IMR-90 (cell line): ENCODE results near the gene ERCC5. TPM values are rescaled to one million over a fixed set of nuclear protein-coding genes. Genes with fewer than 3 reads are reported as not detected.

ENCODE experiments used
- ATAC-seq: fragments of 200-7000 bp; cut with Tn5 transposase; 2 replicates; pipeline ENCODE4 v1.9.1; 2020; ENCODE audit warnings: low read depth, mild to moderate bottlenecking, moderate library complexity
- BruUV-seq: library from RNA; stranded (reverse); fragments of 400-500 nt; replicated peaks from 2 replicates; lab custom pipeline; 2021; lab: Mats Ljungman, UMichigan
- CTCF ChIA-PET: fragments of 300-600 bp; formaldehyde crosslinking; extraction: SDS; loops from one replicate; lab custom pipeline; 2021; ENCODE audit warnings: antibody characterized with exemption; lab: Yijun Ruan, JAX
- POLR2A ChIA-PET: fragments of 300-600 bp; sonication (Branson Sonifier 250); formaldehyde crosslinking; loops from one replicate; lab custom pipeline; 2022; ENCODE audit warnings: antibody characterized with exemption; ENCODE audit not compliant: unreplicated experiment; lab: Charles Lee
- DNase-seq: peaks from one replicate; pipeline ENCODE4 v3.0.0; 2013
- H2AFZ ChIP-seq: replicated peaks from 2 replicates; pipeline ENCODE3; 2013; ENCODE audit warnings: low read length, mild to moderate bottlenecking; ENCODE audit not compliant: poor library complexity
- H2AK5ac ChIP-seq: 2 replicates; pipeline ENCODE4 v1.6.1; 2013; ENCODE audit warnings: low read depth, low read length, inconsistent platforms
- H2AK9ac ChIP-seq: replicated peaks from 2 replicates; pipeline ENCODE3; 2013; ENCODE audit warnings: mild to moderate bottlenecking, low read depth, low read length, moderate library complexity; ENCODE audit not compliant: poor library complexity
- H2BK120ac ChIP-seq: 2 replicates; pipeline ENCODE4 v1.6.1; 2013; ENCODE audit warnings: low read depth, low read length, inconsistent platforms
- H2BK15ac ChIP-seq: 3 replicates; pipeline ENCODE4 v1.6.1; 2013; ENCODE audit warnings: low read depth, low read length, inconsistent platforms
- H2BK20ac ChIP-seq: 2 replicates; pipeline ENCODE4 v1.6.1; 2013; ENCODE audit warnings: low read depth, mild to moderate bottlenecking, inconsistent platforms, low read length, moderate library complexity
- H2BK5ac ChIP-seq: 2 replicates; pipeline ENCODE4 v1.6.1; 2013; ENCODE audit warnings: mild to moderate bottlenecking, low read depth, low read length, inconsistent platforms; ENCODE audit not compliant: poor library complexity, severe bottlenecking
- H3K14ac ChIP-seq: replicated peaks from 2 replicates; pipeline ENCODE4 v1.6.1; 2013; ENCODE audit warnings: low read depth, low read length, inconsistent platforms
- H3K18ac ChIP-seq: 2 replicates; pipeline ENCODE4 v1.6.1; 2013; ENCODE audit warnings: low read depth, low read length, control low read depth
- H3K23ac ChIP-seq: 2 replicates; pipeline ENCODE4 v1.6.1; 2013; ENCODE audit warnings: low read depth, low read length, inconsistent platforms
- H3K27ac ChIP-seq: 2 replicates; pipeline ENCODE4 v1.5.1; 2013; ENCODE audit warnings: mild to moderate bottlenecking, control low read depth, low read length; ENCODE audit not compliant: insufficient read depth
- H3K27me3 ChIP-seq: 2 replicates; pipeline ENCODE4 v1.6.1; 2013; ENCODE audit warnings: low read length; ENCODE audit not compliant: control insufficient read depth, insufficient read depth
- H3K36me3 ChIP-seq: 2 replicates; pipeline ENCODE4 v1.6.1; 2013; ENCODE audit warnings: low read length, mixed read lengths; ENCODE audit not compliant: control insufficient read depth, insufficient read depth
- H3K4ac ChIP-seq: 2 replicates; pipeline ENCODE4 v1.6.1; 2013; ENCODE audit warnings: low read depth, low read length, inconsistent platforms
- H3K4me1 ChIP-seq: 2 replicates; pipeline ENCODE4 v1.6.1; 2013; ENCODE audit warnings: low read length, mixed read lengths; ENCODE audit not compliant: control insufficient read depth, insufficient read depth
- H3K4me2 ChIP-seq: 2 replicates; pipeline ENCODE4 v1.6.1; 2013; ENCODE audit warnings: low read depth, mild to moderate bottlenecking, control low read depth, low read length, moderate library complexity
- H3K4me3 ChIP-seq: 2 replicates; pipeline ENCODE4 v1.5.1; 2013; ENCODE audit warnings: low read depth, mild to moderate bottlenecking, control low read depth, low read length, moderate library complexity; ENCODE audit not compliant: insufficient read depth
- H3K56ac ChIP-seq: 2 replicates; pipeline ENCODE4 v1.6.1; 2013; ENCODE audit warnings: low read length, inconsistent platforms; ENCODE audit not compliant: insufficient read depth; ENCODE audit errors: extremely low read depth
- H3K79me1 ChIP-seq, 2 experiments: 2 replicates each; pipeline ENCODE4 v1.6.1; 2013; ENCODE audit warnings: low read length in 2 of 2, inconsistent platforms in 1 of 2, low read depth in 1 of 2
- H3K9ac ChIP-seq: 2 replicates; pipeline ENCODE4 v1.6.1; 2013; ENCODE audit warnings: low read depth, low read length, control low read depth
- H3K9me1 ChIP-seq: 2 replicates; pipeline ENCODE4 v1.6.1; 2013; ENCODE audit warnings: low read length, inconsistent platforms; ENCODE audit not compliant: insufficient read depth
- H3K9me3 ChIP-seq: 2 replicates; pipeline ENCODE4 v1.6.1; 2013; ENCODE audit warnings: low read length; ENCODE audit not compliant: control insufficient read depth, insufficient read depth
- H4K20me1 ChIP-seq: 2 replicates; pipeline ENCODE4 v1.6.1; 2013; ENCODE audit warnings: low read length, inconsistent platforms; ENCODE audit not compliant: insufficient read depth
- H4K5ac ChIP-seq: 2 replicates; pipeline ENCODE4 v1.6.1; 2013; ENCODE audit warnings: mild to moderate bottlenecking, low read depth, low read length, control low read depth
- H4K8ac ChIP-seq, 2 experiments: 2 replicates each; pipeline ENCODE4 v1.6.1; 2013; ENCODE audit warnings: low read depth in 2 of 2, low read length in 2 of 2, control low read depth in 1 of 2, inconsistent platforms in 1 of 2
- H4K91ac ChIP-seq: 2 replicates; pipeline ENCODE4 v1.6.1; 2013; ENCODE audit warnings: low read depth, low read length, inconsistent platforms; ENCODE audit not compliant: insufficient read depth
- MAFK ChIP-seq: IDR thresholded peaks from 2 replicates; pipeline ENCODE4 v1.6.1; 2012; ENCODE audit warnings: low read depth, low read length, improper control_type of control experiment
- WGBS, 2 experiments: methylation state at CpG; one replicate each; pipeline versions ENCODE4 v1.1.5 to v1.1.7; 2013; ENCODE audit warnings: missing lambda C conversion rate in 2 of 2; ENCODE audit not compliant: insufficient read length in 1 of 2; ENCODE audit errors: extremely low coverage in 2 of 2; 5-methylcytosine and 5-hydroxymethylcytosine counted together
- dilution Hi-C: fragments of 300-500 bp; cut with HindIII; formaldehyde crosslinking; loops from one replicate; pipeline ENCODE4 v1.14.3; 2018; ENCODE audit warnings: low sequenced_read_pairs; ENCODE audit not compliant: unreplicated experiment
- in situ Hi-C: fragments of 300-500 bp; cut with MboI; formaldehyde crosslinking; loops from 3 replicates; pipeline ENCODE4 v1.14.3; 2019; ENCODE audit warnings: low sequenced_read_pairs, inconsistent platforms, mixed read lengths
- intact Hi-C: fragments of 100-400 bp; cut with micrococcal nuclease; formaldehyde crosslinking; loops from 2 replicates; pipeline ENCODE4 v1.10.0; 2022
- polyA plus RNA-seq, 3 experiments: library from polyadenylated mRNA; depleted of rRNA; stranded (reverse); fragments of >200 nt; gene quantifications; 2 replicates each; pipeline ENCODE4 v1.2.3, GENCODE V29; 2012; ENCODE audit warnings: low replicate concordance in 1 of 3
- total RNA-seq: library from RNA; depleted of rRNA; stranded (reverse); fragments of >200 nt; gene quantifications from 2 replicates; pipeline ENCODE4 v1.2.3, GENCODE V29; 2012

ERCC5 gene
- total and polyA plus RNA-seq, 2 of the 4 experiments (the other 2 are of a cell fraction) = 29.7 to 34.4 TPM

- intact Hi-C loops = no loop called here
- ChIA-PET POLR2A (no interaction called here), CTCF (interaction anchor here (0.6 kb wide), 1 partner anchor 40 kb away, joined by 3 read pairs; no protein-coding TSS in a partner anchor)
- H3K9me3 ChIP-seq = no peaks in the 10 kb centered on the region
- no peak overlapping the region for H3K9ac ChIP-seq
- no peak overlapping the region for H2BK20ac ChIP-seq
- dilution Hi-C loops = no loop called here
- no TSS peak for BruUV-seq
- ATAC-seq (no peak), DNase-seq (no peak)
- WGBS, 2 experiments = no CpG with 5 or more reads among the region's 4 CpGs
- no peaks in the 10 kb centered on the region for H4K20me1 ChIP-seq
- no peak overlapping the region for H2AK9ac ChIP-seq
- no peak overlapping the region for H4K91ac ChIP-seq
- H4K5ac ChIP-seq = no peak overlapping the region
- peak overlapping the region; percentile 9 for H2AFZ ChIP-seq
- no peaks in the 10 kb centered on the region for H3K27me3 ChIP-seq
- no peak overlapping the region for H3K18ac ChIP-seq
- no peak overlapping the region for H3K56ac ChIP-seq
- no peak overlapping the region for H3K23ac ChIP-seq
- H2BK120ac ChIP-seq = no peak overlapping the region
- H4K8ac ChIP-seq = no peak overlapping the region
- peaks cover 1% of the 10 kb centered on the region for H3K4me1 ChIP-seq
- no peak overlapping the region for H3K4ac ChIP-seq
- H3K79me1 ChIP-seq = peaks cover 8 to 13% of the 10 kb centered on the region in 2 experiments
- peaks cover 8% of the 10 kb centered on the region for H3K36me3 ChIP-seq
- no peak overlapping the region for H2BK15ac ChIP-seq
- H3K27ac ChIP-seq = no peak overlapping the region
- no peak for TF ChIP-seq MAFK
- no peak overlapping the region for H3K14ac ChIP-seq
- 0 out of 2 replicates have a peak, but pooled peaks cover 4% of the 10 kb centered on the region for H3K9me1 ChIP-seq
- no peak overlapping the region for H3K4me3 ChIP-seq
- H2BK5ac ChIP-seq = no peak overlapping the region
- no peak overlapping the region for H3K4me2 ChIP-seq
- no peak overlapping the region for H2AK5ac ChIP-seq
- in situ Hi-C loops = no loop called here
These were observed 15.2 kb upstream of the ERCC5 start for GRCh38 chr13:102830646-102831045.
